DOHH2 (cell line): Measurements from ENCODE around the gene TPPP2.

Experiments used
- CTCF ChIP-seq: fragments of 200-600 bp; sonication (generic); IDR thresholded peaks from one replicate; pipeline ENCODE4 v1.5.1; 2014; ENCODE audit warnings: antibody characterized with exemption, mild to moderate bottlenecking, low read depth, low read length; ENCODE audit not compliant: poor library complexity, severe bottlenecking
- EZH2phosphoT487 ChIP-seq: fragments of 200-600 bp; sonication (generic); IDR thresholded peaks from 2 replicates; pipeline ENCODE4 v1.6.1; 2017; ENCODE audit warnings: borderline replicate concordance, mild to moderate bottlenecking, antibody characterized with exemption, low read length, moderate library complexity, mixed read lengths

GRCh38 chr14:21056520-21057163, 26.6 kb downstream of the TPPP2 start:
- TF ChIP-seq CTCF, result no peak
- no peak for TF ChIP-seq EZH2phosphoT487
